PFSK-1 (cell line): ENCODE results near the gene PAPPA.

ENCODE experiments used
- FOXP2 ChIP-seq: optimal IDR thresholded peaks from 2 replicates; pipeline ENCODE3; 2011; ENCODE audit warnings: borderline replicate concordance, control low read depth, inconsistent platforms; ENCODE audit not compliant: insufficient read depth; ENCODE audit errors: extremely low read length, extremely low read depth
- POLR2AphosphoS5 ChIP-seq: IDR thresholded peaks from 2 replicates; pipeline ENCODE4 v1.6.1; 2012; ENCODE audit warnings: low read depth, mild to moderate bottlenecking, control low read depth, low read length, moderate library complexity
- REST ChIP-seq, 2 experiments: IDR thresholded peaks; 2 replicates each; pipeline versions ENCODE4 v1.6.1 to v1.8.0; 2011 to 2012; ENCODE audit warnings: low read depth in 2 of 2, low read length in 2 of 2, control low read depth in 1 of 2, inconsistent platforms in 1 of 2, mild to moderate bottlenecking in 1 of 2, moderate library complexity in 1 of 2; ENCODE audit not compliant: insufficient read depth in 1 of 2
- SIN3A ChIP-seq: IDR thresholded peaks from 2 replicates; pipeline ENCODE4 v1.6.1; 2012; ENCODE audit warnings: mild to moderate bottlenecking, low read length, moderate library complexity, borderline replicate concordance; ENCODE audit not compliant: insufficient read depth
- TAF1 ChIP-seq: IDR thresholded peaks from 2 replicates; pipeline ENCODE4 v1.6.1; 2012; ENCODE audit warnings: low read length, control low read depth, borderline replicate concordance; ENCODE audit not compliant: insufficient read depth

PAPPA gene

GRCh38 chr9:116271991-116272390 is 118.4 kb downstream of the PAPPA start:
- TF ChIP-seq REST (IDR thresholded peaks at IDR 0.05; ENCODE audit: insufficient read depth in 1 of 2, low read depth in 2 of 2, low read length in 2 of 2), result no peak
- TF ChIP-seq SIN3A, result no peak
- no peak for TF ChIP-seq FOXP2
- TF ChIP-seq TAF1, result no peak
- TF ChIP-seq POLR2AphosphoS5, result no peak

GRCh38 chr9:116274293-116274692 is 120.7 kb downstream of the PAPPA start:
- TF ChIP-seq TAF1, result no peak
- no peak for TF ChIP-seq FOXP2

- TF ChIP-seq SIN3A, result no peak
- no peak for TF ChIP-seq FOXP2
- TF ChIP-seq REST (IDR thresholded peaks at IDR 0.05; ENCODE audit: insufficient read depth in 1 of 2, low read depth in 2 of 2, low read length in 2 of 2), result no peak
- no peak for TF ChIP-seq TAF1
- TF ChIP-seq POLR2AphosphoS5, result no peak
Observed at GRCh38 chr9:116275418-116276195, 122.0 kb downstream of the PAPPA start.

- TF ChIP-seq SIN3A (no peak), REST (IDR thresholded peaks at IDR 0.05; ENCODE audit: insufficient read depth in 1 of 2, low read depth in 2 of 2, low read length in 2 of 2) (no peak), POLR2AphosphoS5 (no peak), FOXP2 (no peak), TAF1 (no peak)
Observed at GRCh38 chr9:116276196-116276493, 122.6 kb downstream of the PAPPA start.

GRCh38 chr9:116276651-116277121 is 123.1 kb downstream of the PAPPA start:
- no peak for TF ChIP-seq REST (IDR thresholded peaks at IDR 0.05; ENCODE audit: insufficient read depth in 1 of 2, low read depth in 2 of 2, low read length in 2 of 2)
- TF ChIP-seq FOXP2, result no peak
- no peak for TF ChIP-seq POLR2AphosphoS5
- TF ChIP-seq TAF1, result no peak
- TF ChIP-seq SIN3A, result no peak
